CD4-positive, alpha-beta memory T cell (primary cell): ENCODE results near the gene MRAP. TPM values are rescaled to one million over a fixed set of nuclear protein-coding genes. Genes with fewer than 3 reads are reported as not detected.
A peak's percentile ranks its signal among the peaks of the same experiment; 100 is the strongest.

Source experiments
- CTCF ChIA-PET: fragments of 350-600 bp; sonication (Branson Sonifier 250); formaldehyde crosslinking; loops from one replicate; lab custom pipeline; 2021; ENCODE audit warnings: inconsistent platforms; ENCODE audit not compliant: partially characterized antibody; lab: Charles Lee
- POLR2A ChIA-PET: fragments of 350-600 bp; sonication (Branson Sonifier 250); formaldehyde crosslinking; loops from one replicate; lab custom pipeline; 2021; ENCODE audit not compliant: partially characterized antibody; lab: Charles Lee
- DNase-seq, 5 donors: peaks; one replicate each; pipeline versions ENCODE4 v3.0.0 to v3.0.0-alpha.2; 2020 to 2022; ENCODE audit warnings: mixed read lengths in 1 of 5
- H3K27ac ChIP-seq: one replicate; pipeline ENCODE4 v1.7.0; 2013; ENCODE audit warnings: low read depth, low read length
- H3K27me3 ChIP-seq: 2 replicates; pipeline ENCODE4 v1.7.0; 2013; ENCODE audit warnings: mild to moderate bottlenecking, low read length, moderate library complexity; ENCODE audit not compliant: insufficient read depth
- H3K36me3 ChIP-seq: 2 replicates; pipeline ENCODE4 v1.7.0; 2013; ENCODE audit warnings: mild to moderate bottlenecking, low read length, moderate library complexity; ENCODE audit not compliant: insufficient read depth
- H3K4me1 ChIP-seq: 2 replicates; pipeline ENCODE4 v1.7.0; 2013; ENCODE audit warnings: mild to moderate bottlenecking, low read length, moderate library complexity; ENCODE audit not compliant: insufficient read depth
- H3K4me3 ChIP-seq, 2 donors: one replicate each; pipeline ENCODE4 v1.7.0; 2013; ENCODE audit warnings: low read length in 2 of 2, mild to moderate bottlenecking in 1 of 2
- H3K9me3 ChIP-seq, 2 donors: one replicate each; pipeline ENCODE4 v1.7.0; 2013; ENCODE audit warnings: low read length in 2 of 2, control low read depth in 1 of 2; ENCODE audit not compliant: control insufficient read depth in 1 of 2
- H3K27ac Mint-ChIP-seq, 7 donors: one replicate each; pipeline ENCODE4 v1.8.0; 2020 to 2021; ENCODE audit warnings: mixed read lengths in 7 of 7, mild to moderate bottlenecking in 6 of 7, inconsistent platforms in 3 of 7, moderate library complexity in 3 of 7
- H3K27me3 Mint-ChIP-seq, 2 donors: one replicate each; pipeline ENCODE4 v1.8.0; 2020 to 2021; ENCODE audit warnings: mixed read lengths in 2 of 2
- H3K36me3 Mint-ChIP-seq, 2 donors: one replicate each; pipeline ENCODE4 v1.8.0; 2020 to 2021; ENCODE audit warnings: mixed read lengths in 2 of 2, inconsistent platforms in 1 of 2, mild to moderate bottlenecking in 1 of 2
- H3K4me1 Mint-ChIP-seq, 4 donors: one replicate each; pipeline ENCODE4 v1.8.0; 2020 to 2021; ENCODE audit warnings: mixed read lengths in 4 of 4, mild to moderate bottlenecking in 1 of 4
- H3K4me3 Mint-ChIP-seq, 8 donors: one replicate each; pipeline ENCODE4 v1.8.0; 2020 to 2021; ENCODE audit warnings: mixed read lengths in 8 of 8, mild to moderate bottlenecking in 7 of 8, moderate library complexity in 6 of 8, inconsistent platforms in 3 of 8
- H3K9me3 Mint-ChIP-seq, 8 donors: one replicate each; pipeline ENCODE4 v1.8.0; 2020 to 2021; ENCODE audit warnings: mixed read lengths in 8 of 8, mild to moderate bottlenecking in 5 of 8, inconsistent platforms in 3 of 8, moderate library complexity in 1 of 8
- intact Hi-C: fragments of 100-400 bp; cut with micrococcal nuclease; formaldehyde crosslinking; loops from one replicate; pipeline ENCODE4 v1.15.1; 2023
- polyA plus RNA-seq, 2 donors: library from polyadenylated mRNA; unstranded; fragments of 300-500 nt; fragmentation: Illumina TruSeq; gene quantifications; one replicate each; pipeline ENCODE4 v1.2.3, GENCODE V29; 2021
- total RNA-seq, 2 experiments: library from RNA; stranded (reverse); gene quantifications; one replicate each; pipeline ENCODE4 v1.2.3, GENCODE V29; 2021

Gene MRAP
- total and polyA plus RNA-seq, 4 experiments from 2014 or later: not detected

GRCh38 chr21:32278103-32278502, 20.6 kb upstream of the MRAP start:
- H3K27me3 ChIP-seq: no peaks in the 10 kb centered on the region
- ChIA-PET POLR2A (interaction anchor here (0.6 to 1.4 kb wide), 3 partner anchors 13 to 465 kb away, joined by 3 to 4 read pairs (median 3); no protein-coding TSS in a partner anchor), CTCF (no interaction called here)
- peak overlapping the region; percentile 73 to 84 for H3K4me3 ChIP-seq
- H3K9me3 Mint-ChIP-seq: peaks cover 0 to 3% (median 0%) of the 10 kb centered on the region in 8 donors
- H3K36me3 Mint-ChIP-seq: peaks cover 16 to 23% of the 10 kb centered on the region in 2 donors
- no peaks in the 10 kb centered on the region for H3K9me3 ChIP-seq
- H3K27me3 Mint-ChIP-seq: no peaks in the 10 kb centered on the region
- DNase-seq: no peak
- intact Hi-C loops: loop anchor here (2.0 to 5.0 kb wide), 5 partner anchors 115 to 545 kb away; partner anchors contain the start of genes CFAP298, EVA1C, SCAF4 and URB1
- peak overlapping the region; percentile 96 to 100 (median 99) for H3K4me3 Mint-ChIP-seq
- peak overlapping the region; percentile 53 to 93 (median 85) for H3K27ac Mint-ChIP-seq
- peaks cover 17 to 36% (median 27%) of the 10 kb centered on the region in 4 donors for H3K4me1 Mint-ChIP-seq
- H3K36me3 ChIP-seq: no peaks in the 10 kb centered on the region
- peaks cover 23% of the 10 kb centered on the region for H3K4me1 ChIP-seq
- peak overlapping the region; percentile 67 for H3K27ac ChIP-seq

GRCh38 chr21:32278518-32279376, 19.9 kb upstream of the MRAP start, which contains the start of gene MIS18A:
TSS of gene MIS18A (minus strand) at chr21:32279049. CDS start at chr21:32279014, 35 bp downstream.
- CTCF ChIA-PET: interaction anchor here (0.8 kb wide), 1 partner anchor 322 kb away, joined by 3 read pairs; no protein-coding TSS in a partner anchor
- H3K4me1 ChIP-seq: peaks cover 23% of the 10 kb centered on the region
- Mint-ChIP-seq H3K27me3 (no peaks in the 10 kb centered on the region), H3K27ac (peak within 1 kb of the TSS; percentile 93 to 98 (median 96)), H3K4me1 (peaks cover 17 to 36% (median 27%) of the 10 kb centered on the region in 4 donors), H3K9me3 (peaks cover 0 to 3% (median 0%) of the 10 kb centered on the region in 8 donors), H3K36me3 (peaks cover 18% of the 10 kb centered on the region in 2 donors), H3K4me3 (peak within 1 kb of the TSS; percentile 96 to 100 (median 99))
- peak within 1 kb of the TSS; percentile 73 to 84 for H3K4me3 ChIP-seq
- DNase-seq: peak; percentile 94 to 97 (median 95)
- H3K27ac ChIP-seq: peak within 1 kb of the TSS; percentile 67
- no peaks in the 10 kb centered on the region for H3K36me3 ChIP-seq
- POLR2A ChIA-PET: interaction anchor here (0.6 to 1.5 kb wide), 8 partner anchors 12 to 493 kb away, joined by 3 to 8 read pairs (median 3); partner anchors contain the start of genes CFAP298 and PAXBP1
- no peaks in the 10 kb centered on the region for H3K9me3 ChIP-seq
- intact Hi-C loops: loop anchor here (2.0 to 5.0 kb wide), 5 partner anchors 114 to 546 kb away; partner anchors contain the start of genes CFAP298, EVA1C, SCAF4 and URB1
- no peaks in the 10 kb centered on the region for H3K27me3 ChIP-seq

GRCh38 chr21:32279377-32279680, 19.3 kb upstream of the MRAP start:
- Mint-ChIP-seq H3K4me1 (peaks cover 17 to 36% (median 27%) of the 10 kb centered on the region in 4 donors), H3K27ac (peak overlapping the region; percentile 93 to 98 (median 96)), H3K27me3 (no peaks in the 10 kb centered on the region), H3K36me3 (peaks cover 15 to 18% of the 10 kb centered on the region in 2 donors), H3K9me3 (peaks cover 0 to 3% (median 0%) of the 10 kb centered on the region in 8 donors), H3K4me3 (peak overlapping the region; percentile 96 to 100 (median 99))
- Histone ChIP-seq H3K4me1 (peaks cover 23% of the 10 kb centered on the region), H3K27me3 (no peaks in the 10 kb centered on the region), H3K4me3 (peak overlapping the region; percentile 73 to 84), H3K36me3 (no peaks in the 10 kb centered on the region), H3K27ac (peak overlapping the region; percentile 67), H3K9me3 (no peaks in the 10 kb centered on the region)
- CTCF ChIA-PET: interaction anchor here (0.8 kb wide), 1 partner anchor 322 kb away, joined by 3 read pairs; no protein-coding TSS in a partner anchor
- intact Hi-C loops: loop anchor here (2.0 to 5.0 kb wide), 5 partner anchors 113 to 547 kb away; partner anchors contain the start of genes CFAP298, EVA1C, SCAF4 and URB1
- POLR2A ChIA-PET: interaction anchor here (0.9 to 1.5 kb wide), 7 partner anchors 11 to 492 kb away, joined by 3 to 8 read pairs (median 3); partner anchors contain the start of genes CFAP298 and PAXBP1
- no peak for DNase-seq

- Histone ChIP-seq H3K27me3 (no peaks in the 10 kb centered on the region), H3K4me3 (no peak overlapping the region), H3K36me3 (no peaks in the 10 kb centered on the region), H3K27ac (no peak overlapping the region), H3K4me1 (peaks cover 23% of the 10 kb centered on the region), H3K9me3 (no peaks in the 10 kb centered on the region)
- intact Hi-C loops: no loop called here
- Mint-ChIP-seq H3K9me3 (peaks cover 0 to 3% (median 0%) of the 10 kb centered on the region in 8 donors), H3K36me3 (peaks cover 10% of the 10 kb centered on the region in 2 donors), H3K27ac (peak overlapping the region in 1 of 7 donors; percentile 93), H3K27me3 (no peaks in the 10 kb centered on the region), H3K4me1 (peaks cover 13 to 29% (median 22%) of the 10 kb centered on the region in 4 donors), H3K4me3 (no peak overlapping the region)
- ChIA-PET POLR2A (no interaction called here), CTCF (no interaction called here)
- no peak for DNase-seq
Measured at GRCh38 chr21:32281531-32281930, 17.1 kb upstream of the MRAP start.

GRCh38 chr21:32282992-32283391, 15.7 kb upstream of the MRAP start:
- POLR2A ChIA-PET: no interaction called here
- Mint-ChIP-seq H3K36me3 (peaks cover 10% of the 10 kb centered on the region in 2 donors), H3K4me1 (peaks cover 12 to 26% (median 20%) of the 10 kb centered on the region in 4 donors), H3K4me3 (no peak overlapping the region), H3K27me3 (no peaks in the 10 kb centered on the region), H3K9me3 (peaks cover 0 to 3% (median 0%) of the 10 kb centered on the region in 8 donors), H3K27ac (no peak overlapping the region)
- no peaks in the 10 kb centered on the region for H3K36me3 ChIP-seq
- H3K27ac ChIP-seq: no peak overlapping the region
- H3K4me1 ChIP-seq: peaks cover 17% of the 10 kb centered on the region
- no peak overlapping the region for H3K4me3 ChIP-seq
- no peak for DNase-seq
- intact Hi-C loops: no loop called here
- CTCF ChIA-PET: no interaction called here
- H3K9me3 ChIP-seq: no peaks in the 10 kb centered on the region
- H3K27me3 ChIP-seq: no peaks in the 10 kb centered on the region

- intact Hi-C loops: no loop called here
- ChIA-PET CTCF (no interaction called here), POLR2A (no interaction called here)
- no peaks in the 10 kb centered on the region for H3K9me3 Mint-ChIP-seq
- peaks cover 1 to 2% (median 2%) of the 10 kb centered on the region in 4 donors for H3K4me1 Mint-ChIP-seq
- H3K27ac Mint-ChIP-seq: no peak overlapping the region
- H3K9me3 ChIP-seq: no peaks in the 10 kb centered on the region
- no peak for DNase-seq
- no peak overlapping the region for H3K4me3 Mint-ChIP-seq
- no peaks in the 10 kb centered on the region for H3K36me3 ChIP-seq
- no peaks in the 10 kb centered on the region for H3K4me1 ChIP-seq
- H3K27ac ChIP-seq: no peak overlapping the region
- peaks cover 0 to 10% of the 10 kb centered on the region in 2 donors for H3K36me3 Mint-ChIP-seq
- no peaks in the 10 kb centered on the region for H3K27me3 ChIP-seq
- H3K4me3 ChIP-seq: no peak overlapping the region
- no peaks in the 10 kb centered on the region for H3K27me3 Mint-ChIP-seq
Measured at GRCh38 chr21:32285476-32285875, 13.2 kb upstream of the MRAP start.

DNA sequence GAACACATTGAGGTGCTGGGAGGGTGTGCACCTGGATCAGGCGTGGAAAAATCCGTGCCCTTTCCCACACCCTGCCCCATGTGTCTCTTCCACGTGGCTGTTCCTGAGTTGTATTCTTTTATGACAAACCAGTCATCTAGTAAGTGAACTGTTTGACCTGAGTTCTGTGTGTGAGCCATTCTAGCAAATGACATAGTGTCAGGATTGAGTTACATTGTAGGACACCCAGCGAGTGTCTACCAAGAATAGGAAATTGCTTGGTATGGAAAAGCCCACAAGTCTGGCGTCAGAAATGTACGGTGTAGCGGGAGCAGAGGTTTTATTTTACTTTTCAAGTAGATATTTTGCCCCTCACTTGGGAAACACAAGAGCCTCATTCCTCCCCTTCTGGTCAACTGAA, 1.2 kb upstream of the MRAP start:
- no peaks in the 10 kb centered on the region for H3K9me3 Mint-ChIP-seq
- Histone ChIP-seq H3K27ac (no peak overlapping the region), H3K4me3 (no peak overlapping the region), H3K27me3 (no peaks in the 10 kb centered on the region), H3K9me3 (no peaks in the 10 kb centered on the region), H3K36me3 (no peaks in the 10 kb centered on the region), H3K4me1 (no peaks in the 10 kb centered on the region)
- DNase-seq: no peak
- H3K27me3 Mint-ChIP-seq: no peaks in the 10 kb centered on the region
- H3K4me3 Mint-ChIP-seq: no peak overlapping the region
- no peak overlapping the region for H3K27ac Mint-ChIP-seq
- ChIA-PET CTCF (no interaction called here), POLR2A (no interaction called here)
- peaks cover 3 to 4% of the 10 kb centered on the region in 2 donors for H3K36me3 Mint-ChIP-seq
- no peaks in the 10 kb centered on the region for H3K4me1 Mint-ChIP-seq
- intact Hi-C loops: no loop called here
